Lower leg skin (tissue), 3 donors: ENCODE measurements around the gene CYP11A1.

Experiments used
- CTCF ChIP-seq, 3 donors: fragments of 450-650 bp; IDR thresholded peaks; one replicate each; pipeline ENCODE4 v1.5.1; 2016; ENCODE audit warnings: antibody characterized with exemption in 3 of 3, mild to moderate bottlenecking in 3 of 3, moderate library complexity in 2 of 3
- POLR2A ChIP-seq, 2 donors: fragments of 450-650 bp; IDR thresholded peaks; one replicate each; pipeline ENCODE4 v1.6.1; 2016 to 2017; ENCODE audit warnings: antibody characterized with exemption in 2 of 2, mild to moderate bottlenecking in 1 of 2, moderate library complexity in 1 of 2

- TF ChIP-seq CTCF (IDR thresholded peaks at IDR 0.05) (no peak), POLR2A (IDR thresholded peaks at IDR 0.05) (no peak)
Measured at GRCh38 chr15:74319596-74320351, 47.7 kb downstream of the CYP11A1 start.
